ENCODE results near the gene TMA7.

GRCh38 chr3:48465237-48465530 lies 25.1 kb downstream of the TMA7 start:
- TF ChIP-seq CTCF (IDR thresholded peaks at IDR 0.05) (no peak), EZH2 (IDR thresholded peaks at IDR 0.05) (no peak), EZH2phosphoT487 (IDR thresholded peaks at IDR 0.05) (no peak)

All from neural progenitor cell (in vitro differentiated cells).